K562 (cell line): ENCODE results near the gene DPH7. TPM values are rescaled to one million over a fixed set of nuclear protein-coding genes. Genes with fewer than 3 reads are reported as not detected.

Source experiments
- ATAC-seq: fragments of 200-7000 bp; cut with Tn5 transposase; 3 replicates; pipeline ENCODE4 v1.9.1; 2020; ENCODE audit warnings: moderate library complexity
- BruUV-seq: library from RNA; stranded (reverse); fragments of 400-500 nt; replicated peaks from 2 replicates; lab custom pipeline; 2021; lab: Mats Ljungman, UMichigan
- CTCF ChIA-PET: fragments of 300-600 bp; formaldehyde crosslinking; extraction: SDS; loops from one replicate; lab custom pipeline; 2021; ENCODE audit warnings: low intra/inter-chr PET ratio; lab: Yijun Ruan, JAX
- POLR2A ChIA-PET: fragments of 300-600, 350-650 bp; sonication (Branson Sonifier 250); formaldehyde crosslinking; extraction: SDS; loops from one replicate; lab custom pipeline; 2021; ENCODE audit warnings: antibody characterized with exemption, inconsistent platforms; lab: Yijun Ruan, JAX
- DNase-seq, 4 experiments: peaks; one replicate each; pipeline versions ENCODE4 v3.0.0 to v3.0.0-alpha.2; 2011 to 2018; ENCODE audit warnings: low spot score in 3 of 4, mixed read lengths in 3 of 4; ENCODE audit errors: extremely low read depth in 1 of 4
- FAIRE-seq: peaks from 2 replicates; lab custom pipeline; 2011; peaks lifted over from hg19 to GRCh38; lab: Jason Lieb, UNC
- H2AFZ ChIP-seq: 2 replicates; pipeline ENCODE4 v1.6.0; 2011; ENCODE audit warnings: low read depth, low read length, control low read depth, inconsistent platforms
- H3K27ac ChIP-seq: fragments of 200-600 bp; 3 replicates; pipeline ENCODE4 v1.8.0; 2011; ENCODE audit warnings: low read depth, mild to moderate bottlenecking, control low read depth, inconsistent platforms, low read length, moderate library complexity, mixed read lengths; ENCODE audit errors: extremely low read depth
- H3K27me3 ChIP-seq, 2 experiments: fragments of 300-600 bp in 1 of 2; 2 replicates in 1 of 2; 3 replicates in 1 of 2; pipeline versions ENCODE4 v1.6.0 to v1.8.0; 2011; ENCODE audit warnings: inconsistent platforms in 2 of 2, low read length in 2 of 2, mild to moderate bottlenecking in 1 of 2, mixed read lengths in 1 of 2, moderate library complexity in 1 of 2; ENCODE audit not compliant: control insufficient read depth in 2 of 2, insufficient read depth in 2 of 2
- H3K36me3 ChIP-seq: fragments of 300-600 bp; 3 replicates; pipeline ENCODE4 v1.8.0; 2011; ENCODE audit warnings: mild to moderate bottlenecking, low read length, inconsistent platforms; ENCODE audit not compliant: control insufficient read depth, insufficient read depth
- H3K4me1 ChIP-seq, 2 experiments: fragments of 200-600 bp in 1 of 2; replicated peaks in 1 of 2; 2 replicates in 1 of 2; 3 replicates in 1 of 2; pipeline versions ENCODE4 v1.5.1 to v1.8.0; 2011; ENCODE audit warnings: inconsistent platforms in 2 of 2, low read length in 2 of 2, mild to moderate bottlenecking in 1 of 2, mixed read lengths in 1 of 2, moderate library complexity in 1 of 2; ENCODE audit not compliant: control insufficient read depth in 2 of 2, insufficient read depth in 2 of 2
- H3K4me2 ChIP-seq: 2 replicates; pipeline ENCODE4 v1.6.1; 2011; ENCODE audit warnings: low read length, control low read depth, inconsistent platforms, mixed read lengths; ENCODE audit not compliant: insufficient read depth
- H3K4me3 ChIP-seq: fragments of 200-600 bp; sonication (generic), shearing (Covaris generic); 2 replicates; pipeline ENCODE4 v1.5.1; 2016; ENCODE audit warnings: control low read depth, inconsistent platforms
- H3K79me2 ChIP-seq: fragments of 200-600 bp; 3 replicates; pipeline ENCODE4 v1.8.0; 2011; ENCODE audit warnings: low read length, inconsistent platforms; ENCODE audit not compliant: control insufficient read depth, insufficient read depth
- H3K9ac ChIP-seq, 2 experiments: 2 replicates each; pipeline versions ENCODE4 v1.6.0 to v1.6.1; 2011; ENCODE audit warnings: low read depth in 2 of 2, low read length in 2 of 2, control low read depth in 1 of 2, inconsistent platforms in 1 of 2, mild to moderate bottlenecking in 1 of 2, mixed read lengths in 1 of 2; ENCODE audit not compliant: insufficient read depth in 1 of 2
- H3K9me1 ChIP-seq: one replicate; pipeline ENCODE4 v1.6.0; 2011; ENCODE audit warnings: inconsistent platforms, mild to moderate bottlenecking, low read length, moderate library complexity; ENCODE audit not compliant: control insufficient read depth, insufficient read depth
- H3K9me3 ChIP-seq: replicated peaks from 2 replicates; pipeline ENCODE4 v1.5.1; 2011; ENCODE audit warnings: low read depth, low read length, inconsistent platforms; ENCODE audit not compliant: control insufficient read depth, insufficient read depth
- H4K20me1 ChIP-seq: replicated peaks from 2 replicates; pipeline ENCODE4 v1.6.1; 2011; ENCODE audit warnings: low read length, inconsistent platforms, mixed read lengths; ENCODE audit not compliant: control insufficient read depth, insufficient read depth
- E2F6 ChIP-seq, 2 experiments: IDR thresholded peaks; 2 replicates each; pipeline ENCODE4 v1.6.1; 2011; ENCODE audit warnings: borderline replicate concordance in 1 of 2, control low read depth in 1 of 2, low read depth in 1 of 2, low read length in 1 of 2, mild to moderate bottlenecking in 1 of 2, mixed read lengths in 1 of 2, moderate library complexity in 1 of 2; ENCODE audit not compliant: insufficient read depth in 1 of 2, insufficient read length in 1 of 2, poor library complexity in 1 of 2, severe bottlenecking in 1 of 2; ENCODE audit errors: extremely low read depth in 1 of 2
- MAX ChIP-seq: sonication (generic); formaldehyde crosslinking; IDR thresholded peaks from 2 replicates; pipeline ENCODE4 v1.9.0; 2022; ENCODE audit warnings: mild to moderate bottlenecking, missing genetic modification reagents
- POLR2H ChIP-seq: IDR thresholded peaks from 2 replicates; pipeline ENCODE4 v1.6.1; 2016; ENCODE audit warnings: missing genetic modification characterization, low read depth, mild to moderate bottlenecking, control low read depth, missing compliant biosample characterization, moderate library complexity
- SAP30 ChIP-seq: fragments of 200-600 bp; sonication (generic); IDR thresholded peaks from 2 replicates; pipeline ENCODE4 v1.6.1; 2012; ENCODE audit warnings: borderline replicate concordance, low read depth, mild to moderate bottlenecking, moderate library complexity, low read length, control low read depth, inconsistent platforms; ENCODE audit not compliant: insufficient read depth, poor library complexity, severe bottlenecking
- WGBS: fragments of 100-300 bp; shearing (Covaris generic); methylation state at CpG from one replicate; pipeline ENCODE4 v1.1.6; 2016; ENCODE audit warnings: low coverage, mixed read lengths; ENCODE audit not compliant: insufficient coverage; ENCODE audit errors: missing lambda C conversion rate; 5-methylcytosine and 5-hydroxymethylcytosine counted together
- in situ Hi-C: fragments of 300-500 bp; cut with MboI; formaldehyde crosslinking; loops from 4 replicates; pipeline ENCODE4 v1.15.0; 2018; ENCODE audit warnings: inconsistent platforms, mixed read lengths
- intact Hi-C: fragments of 100-400 bp; cut with micrococcal nuclease; formaldehyde crosslinking; loops from 2 replicates; pipeline ENCODE4 v1.14.2; 2022
- polyA plus RNA-seq, 8 experiments: library from polyadenylated mRNA; depleted of rRNA in 4 of 8; stranded (reverse) in 5 of 8; unstranded in 3 of 8; fragments of >200 nt; fragmentation: Nextera tagmentation in 2 of 8; fragmentation: Illumina TruSeq in 1 of 8; extraction: Ambion mirVana in 2 of 8; extraction: Trizol in 1 of 8; gene quantifications; 2 replicates each; pipeline versions ENCODE4 v1.2.1 to v1.2.3, GENCODE V29; 2011 to 2014; ENCODE audit warnings: inconsistent platforms in 1 of 8, missing spikeins in 1 of 8
- total RNA-seq, 7 experiments: library from RNA; depleted of rRNA in 6 of 7; stranded (reverse); fragments of >200 nt in 6 of 7; fragmentation: Illumina TruSeq in 2 of 7; extraction: Trizol in 2 of 7; gene quantifications; 2 replicates each; pipeline versions ENCODE4 v1.2.1 to v1.2.3, GENCODE V29; 2011 to 2021; ENCODE audit warnings: low replicate concordance in 1 of 7

The DPH7 gene
- total and polyA plus RNA-seq, 9 of the 15 experiments (the other 6 are each of a cell fraction or from before 2014, with no cell fraction given), result 13.9 to 68.6 (median 41.3) TPM

- TF ChIP-seq POLR2H (tag), result no peak
These were observed 63.4 kb downstream of the DPH7 start (continued) for GRCh38 chr9:137515338-137515724.

GRCh38 chr9:137514691-137515337 lies 63.9 kb downstream of the DPH7 start:
- no peak for FAIRE-seq
- Histone ChIP-seq H2AFZ (no peak overlapping the region), H3K4me2 (no peak overlapping the region), H4K20me1 (no peaks in the 10 kb centered on the region), H3K4me1 (peaks cover 13 to 44% of the 10 kb centered on the region in 2 experiments; a peak in 4 of 5 replicates), H3K79me2 (no peaks in the 10 kb centered on the region), H3K27ac (no peak overlapping the region)
- intact Hi-C loops, result no loop called here
- POLR2A ChIA-PET, result interaction anchor here (0.7 kb wide), 2 partner anchors 17 to 31 kb away, joined by 3 to 4 read pairs; no protein-coding TSS in a partner anchor
- CTCF ChIA-PET, result no interaction called here
- 58% methylated on average over 4 of the region's 30 CpGs for WGBS
- TF ChIP-seq MAX (CRISPR knock-in tag) (peak; percentile 65), SAP30 (no peak), E2F6 (IDR thresholded peaks at IDR 0.05; ENCODE audit: borderline replicate concordance in 1 of 2, extremely low read depth in 1 of 2, insufficient read depth in 1 of 2, insufficient read length in 1 of 2, low read depth in 1 of 2, low read length in 1 of 2, poor library complexity in 1 of 2, severe bottlenecking in 1 of 2) (peak in 1 of 2 experiments; percentile 50)
- TF ChIP-seq, all 486 proteins: peak for 2
- Histone ChIP-seq H3K9ac (no peak overlapping the region; a peak in 1 of 4 replicates), H3K36me3 (no peaks in the 10 kb centered on the region), H3K9me3 (no peaks in the 10 kb centered on the region), H3K4me3 (no peak overlapping the region), H3K9me1 (no peaks in the 10 kb centered on the region), H3K27me3 (no peaks in the 10 kb centered on the region)
- no TSS peak for BruUV-seq
- no peak for ATAC-seq
- DNase-seq, result no peak
- in situ Hi-C loops, result no loop called here
